Trophoblast cell (in vitro differentiated cells and primary cell): ENCODE results near the gene STAC3. TPM values are rescaled to one million over a fixed set of nuclear protein-coding genes. Genes with fewer than 3 reads are reported as not detected.
"Not testable (repeated sequence)": the region's sequence is repeated elsewhere in the genome, so short reads cannot be mapped to it uniquely, and the experiment has no call there.

Source experiments
- DNase-seq, 2 donors: peaks; one replicate each; pipeline ENCODE4 v3.0.0-alpha.2; 2016
- H2AFZ ChIP-seq: 2 replicates; pipeline ENCODE4 v1.6.1; 2013; ENCODE audit warnings: low read length, moderate library complexity, mild to moderate bottlenecking; ENCODE audit not compliant: insufficient read depth, poor library complexity
- H2AK5ac ChIP-seq: 2 replicates; pipeline ENCODE4 v1.6.1; 2013; ENCODE audit warnings: mild to moderate bottlenecking, low read length
- H2BK120ac ChIP-seq: 2 replicates; pipeline ENCODE4 v1.6.1; 2013; ENCODE audit warnings: low read length, mild to moderate bottlenecking, moderate library complexity; ENCODE audit not compliant: insufficient read depth, poor library complexity
- H2BK12ac ChIP-seq: 2 replicates; pipeline ENCODE4 v1.6.1; 2013; ENCODE audit warnings: mild to moderate bottlenecking, low read length, moderate library complexity
- H2BK5ac ChIP-seq: 2 replicates; pipeline ENCODE4 v1.6.1; 2013; ENCODE audit warnings: low read length, low read depth, moderate library complexity, mild to moderate bottlenecking; ENCODE audit not compliant: poor library complexity
- H3K14ac ChIP-seq: 2 replicates; pipeline ENCODE4 v1.6.1; 2013; ENCODE audit warnings: mild to moderate bottlenecking, low read length
- H3K18ac ChIP-seq: 2 replicates; pipeline ENCODE4 v1.6.1; 2013; ENCODE audit warnings: mild to moderate bottlenecking, low read length
- H3K23ac ChIP-seq: 2 replicates; pipeline ENCODE4 v1.6.1; 2013; ENCODE audit warnings: low read length
- H3K27ac ChIP-seq: 2 replicates; pipeline ENCODE4 v1.5.1; 2013; ENCODE audit warnings: low read depth, mild to moderate bottlenecking, inconsistent platforms, low read length, moderate library complexity
- H3K27me3 ChIP-seq: 2 replicates; pipeline ENCODE4 v1.6.1; 2013; ENCODE audit warnings: inconsistent platforms, mild to moderate bottlenecking, low read length, moderate library complexity; ENCODE audit not compliant: insufficient read depth
- H3K36me3 ChIP-seq, 2 experiments: 1 replicate in 1 of 2; 2 replicates in 1 of 2; pipeline ENCODE4 v1.6.1; 2013; ENCODE audit warnings: low read length in 2 of 2, mild to moderate bottlenecking in 2 of 2, moderate library complexity in 1 of 2; ENCODE audit not compliant: insufficient read depth in 2 of 2, control insufficient read depth in 1 of 2
- H3K4ac ChIP-seq: 2 replicates; pipeline ENCODE4 v1.6.1; 2013; ENCODE audit warnings: low read depth, mild to moderate bottlenecking, low read length, moderate library complexity
- H3K4me1 ChIP-seq, 2 experiments: 1 replicate in 1 of 2; 2 replicates in 1 of 2; pipeline ENCODE4 v1.6.1; 2013; ENCODE audit warnings: low read length in 2 of 2, mild to moderate bottlenecking in 2 of 2, moderate library complexity in 1 of 2; ENCODE audit not compliant: insufficient read depth in 2 of 2, control insufficient read depth in 1 of 2
- H3K4me2 ChIP-seq: 2 replicates; pipeline ENCODE4 v1.6.1; 2013; ENCODE audit warnings: inconsistent platforms, mild to moderate bottlenecking, low read length, moderate library complexity
- H3K4me3 ChIP-seq: 2 replicates; pipeline ENCODE4 v1.5.1; 2013; ENCODE audit warnings: mild to moderate bottlenecking, low read depth, low read length, inconsistent platforms
- H3K79me1 ChIP-seq: one replicate; pipeline ENCODE4 v1.6.1; 2013; ENCODE audit warnings: low read length
- H3K79me2 ChIP-seq: 2 replicates; pipeline ENCODE4 v1.6.1; 2013; ENCODE audit warnings: low read length, mild to moderate bottlenecking; ENCODE audit not compliant: control insufficient read depth, insufficient read depth, poor library complexity
- H3K9ac ChIP-seq: 2 replicates; pipeline ENCODE4 v1.6.1; 2013; ENCODE audit warnings: mild to moderate bottlenecking, low read length
- H3K9me3 ChIP-seq: 2 replicates; pipeline ENCODE4 v1.6.1; 2013; ENCODE audit warnings: low read depth, mild to moderate bottlenecking, control low read depth, inconsistent platforms, low read length; ENCODE audit not compliant: insufficient read depth
- H4K12ac ChIP-seq: 2 replicates; pipeline ENCODE4 v1.6.1; 2013; ENCODE audit warnings: low read depth, mild to moderate bottlenecking, low read length, moderate library complexity
- H4K8ac ChIP-seq: 2 replicates; pipeline ENCODE4 v1.6.1; 2013; ENCODE audit warnings: low read depth, mild to moderate bottlenecking, low read length, moderate library complexity
- H4K91ac ChIP-seq: one replicate; pipeline ENCODE4 v1.6.1; 2013; ENCODE audit warnings: low read depth, mild to moderate bottlenecking, low read length, moderate library complexity
- WGBS: extraction: QIAGEN DNeasy Blood & Tissue Kit; methylation state at CpG from one replicate; pipeline ENCODE4 v1.1.7; 2013; ENCODE audit warnings: missing lambda C conversion rate; ENCODE audit not compliant: insufficient read length, insufficient coverage; ENCODE audit errors: extremely low coverage; 5-methylcytosine and 5-hydroxymethylcytosine counted together
- polyA plus RNA-seq: library from polyadenylated mRNA; stranded (reverse); fragments of 200-250 nt; gene quantifications from 2 replicates; pipeline ENCODE4 v1.2.3, GENCODE V29; 2013

STAC3 gene
- polyA plus RNA-seq: 0.71 and 0.78 TPM in 2 replicates

DNA sequence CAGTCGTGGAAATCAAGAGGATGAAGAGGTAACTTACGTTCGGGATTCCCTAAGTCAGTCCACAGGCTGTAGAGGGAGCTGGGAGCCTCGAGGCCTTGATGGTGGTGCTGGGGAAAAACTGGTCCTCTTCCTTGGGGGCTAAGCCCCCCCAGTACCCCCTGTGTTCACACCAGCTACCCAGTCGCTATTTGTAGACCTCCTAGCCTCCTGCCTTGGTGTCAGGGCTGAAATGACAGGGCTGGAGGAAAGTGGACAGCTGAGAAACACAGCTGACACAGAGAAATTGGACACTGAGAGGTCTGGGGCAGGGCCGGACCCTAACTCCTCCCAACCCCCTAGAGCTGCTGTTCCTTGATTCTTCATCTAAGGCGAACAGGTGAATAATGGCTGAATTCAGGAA is at the start of gene STAC3:
Gene STAC3 (minus strand): TSS at position 232 of the 400 bp plus-strand sequence. CDS start 1,551 bp downstream, outside the sequence.
- H3K27me3 ChIP-seq: no peaks in the 10 kb centered on the region
- H3K27ac ChIP-seq: no peak within 1 kb of the TSS
- H2BK120ac ChIP-seq: no peak within 1 kb of the TSS
- H3K9ac ChIP-seq: peak within 1 kb of the TSS; percentile 23
- H2BK5ac ChIP-seq: no peak within 1 kb of the TSS
- no peak within 1 kb of the TSS for H3K14ac ChIP-seq
- no peaks in the 10 kb centered on the region for H3K79me1 ChIP-seq
- H2AK5ac ChIP-seq: no peak within 1 kb of the TSS
- H3K9me3 ChIP-seq: no peaks in the 10 kb centered on the region
- H4K91ac ChIP-seq: no peak within 1 kb of the TSS
- no peak within 1 kb of the TSS for H3K18ac ChIP-seq
- DNase-seq: no peak
- H2BK12ac ChIP-seq: no peak within 1 kb of the TSS
- H3K4me2 ChIP-seq: no peak within 1 kb of the TSS
- H4K8ac ChIP-seq: no peak within 1 kb of the TSS
- H3K79me2 ChIP-seq: no peaks in the 10 kb centered on the region
- peaks cover 6 to 9% of the 10 kb centered on the region in 2 experiments for H3K36me3 ChIP-seq
- no CpG with 5 or more reads among the region's 7 CpGs for WGBS
- no peak within 1 kb of the TSS for H3K4me3 ChIP-seq
- no peak within 1 kb of the TSS for H4K12ac ChIP-seq
- H2AFZ ChIP-seq: no peak within 1 kb of the TSS
- no peaks in the 10 kb centered on the region for H3K4me1 ChIP-seq
- no peak within 1 kb of the TSS for H3K23ac ChIP-seq
- no peak within 1 kb of the TSS for H3K4ac ChIP-seq

DNA sequence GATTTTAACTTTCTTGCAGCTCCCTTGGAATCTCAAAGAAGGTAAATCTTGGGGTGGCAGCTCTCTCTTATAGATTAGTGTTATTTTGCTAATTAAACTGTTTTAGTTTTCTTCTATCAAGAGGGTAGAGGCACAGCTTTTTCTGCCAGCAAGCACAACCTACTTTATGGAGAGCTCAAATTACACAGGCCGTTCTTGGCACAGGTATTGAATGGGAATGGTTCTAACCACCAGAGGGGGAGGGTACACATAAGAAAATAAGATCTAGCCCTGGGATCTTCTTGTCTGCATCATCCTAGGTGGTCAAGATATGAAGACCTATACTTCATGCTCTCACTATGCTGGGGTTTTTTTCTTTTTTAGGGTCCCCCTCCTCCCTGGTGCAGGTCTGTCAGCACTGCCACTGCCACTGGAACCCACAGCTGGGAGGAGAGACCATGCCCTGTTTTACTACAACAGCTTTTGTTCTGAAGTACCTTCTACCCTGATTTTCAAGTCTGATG is 48.6 kb upstream of the STAC3 start:
- peaks cover 1 to 11% of the 10 kb centered on the region in 2 experiments for H3K36me3 ChIP-seq
- H3K79me2 ChIP-seq: no peaks in the 10 kb centered on the region
- no peak overlapping the region for H2BK12ac ChIP-seq
- H3K18ac ChIP-seq: no peak overlapping the region
- WGBS: no CpG with 5 or more reads among the region's 1 CpG
- no peak overlapping the region for H2AFZ ChIP-seq
- H3K9me3 ChIP-seq: no peaks in the 10 kb centered on the region
- H3K23ac ChIP-seq: no peak overlapping the region
- H3K27ac ChIP-seq: no peak overlapping the region
- H2BK5ac ChIP-seq: no peak overlapping the region
- no peak overlapping the region for H4K91ac ChIP-seq
- no peaks in the 10 kb centered on the region for H3K27me3 ChIP-seq
- H2BK120ac ChIP-seq: no peak overlapping the region
- H4K8ac ChIP-seq: no peak overlapping the region
- no peak overlapping the region for H3K4me3 ChIP-seq
- H3K9ac ChIP-seq: no peak overlapping the region
- DNase-seq: no peak
- H3K4ac ChIP-seq: no peak overlapping the region
- H3K4me2 ChIP-seq: no peak overlapping the region
- no peaks in the 10 kb centered on the region for H3K4me1 ChIP-seq
- no peak overlapping the region for H2AK5ac ChIP-seq
- H4K12ac ChIP-seq: no peak overlapping the region
- H3K14ac ChIP-seq: no peak overlapping the region
- H3K79me1 ChIP-seq: no peaks in the 10 kb centered on the region

DNA sequence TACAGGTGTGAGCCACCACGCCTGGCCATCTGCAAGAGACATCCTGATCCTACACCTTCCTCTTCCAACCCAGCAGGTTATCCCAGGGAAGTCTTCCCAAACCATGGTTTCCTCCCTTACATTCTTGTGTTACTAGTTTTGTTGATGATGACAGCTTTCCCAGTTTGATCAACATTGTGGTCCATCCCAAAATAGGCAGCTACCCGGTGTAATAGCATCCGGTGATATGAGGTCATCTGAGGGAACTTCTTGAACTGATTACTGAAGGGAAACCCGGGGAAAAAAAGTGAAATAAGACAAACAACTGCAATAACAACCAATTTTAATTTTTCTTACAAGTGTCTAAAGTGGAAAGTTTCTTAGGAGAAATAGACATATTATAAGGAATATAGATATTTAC is 45.3 kb upstream of the STAC3 start:
- no peaks in the 10 kb centered on the region for H3K79me1 ChIP-seq
- DNase-seq: no peak
- no peak overlapping the region for H3K14ac ChIP-seq
- H3K18ac ChIP-seq: no peak overlapping the region
- WGBS: no CpG with 5 or more reads among the region's 4 CpGs
- no peak overlapping the region for H2BK120ac ChIP-seq
- no peak overlapping the region for H3K27ac ChIP-seq
- H3K4me3 ChIP-seq: no peak overlapping the region
- no peak overlapping the region for H3K4ac ChIP-seq
- H3K9ac ChIP-seq: no peak overlapping the region
- H2BK5ac ChIP-seq: no peak overlapping the region
- no peak overlapping the region for H3K4me2 ChIP-seq
- no peak overlapping the region for H2AFZ ChIP-seq
- no peaks in the 10 kb centered on the region for H3K79me2 ChIP-seq
- no peak overlapping the region for H4K8ac ChIP-seq
- H4K91ac ChIP-seq: no peak overlapping the region
- no peak overlapping the region for H2BK12ac ChIP-seq
- no peaks in the 10 kb centered on the region for H3K9me3 ChIP-seq
- H3K23ac ChIP-seq: no peak overlapping the region
- no peak overlapping the region for H4K12ac ChIP-seq
- H3K4me1 ChIP-seq: no peaks in the 10 kb centered on the region
- no peak overlapping the region for H2AK5ac ChIP-seq
- peaks cover 1 to 11% of the 10 kb centered on the region in 2 experiments for H3K36me3 ChIP-seq
- H3K27me3 ChIP-seq: no peaks in the 10 kb centered on the region

DNA sequence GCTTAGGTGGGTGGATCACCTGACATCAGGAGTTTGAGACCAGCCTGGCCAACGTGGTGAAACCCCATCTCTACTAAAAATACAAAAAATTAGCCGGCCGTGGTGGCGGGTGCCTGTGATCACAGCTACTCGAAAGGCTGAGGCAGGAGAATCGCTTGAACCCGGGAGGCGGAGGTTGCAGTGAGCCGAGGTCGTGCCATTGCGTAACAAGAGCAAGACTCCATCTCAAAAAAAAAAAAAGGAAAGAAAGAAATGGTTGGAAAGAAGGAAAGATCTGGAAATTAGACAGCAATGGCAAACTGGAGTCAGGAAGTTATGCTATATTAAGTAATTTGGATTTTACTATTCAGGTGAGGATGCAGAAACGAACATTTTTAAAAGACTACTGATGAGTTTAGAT is 31.1 kb upstream of the STAC3 start:
- not testable (repeated sequence) for H3K9ac ChIP-seq, H3K4ac ChIP-seq, H4K8ac ChIP-seq, H2BK120ac ChIP-seq, H3K4me3 ChIP-seq, H3K4me1 ChIP-seq, H2BK5ac ChIP-seq, H3K27ac ChIP-seq, H2AFZ ChIP-seq, H2BK12ac ChIP-seq, H3K14ac ChIP-seq, H3K27me3 ChIP-seq, H3K4me2 ChIP-seq, H3K9me3 ChIP-seq, H4K91ac ChIP-seq, H2AK5ac ChIP-seq, H4K12ac ChIP-seq, DNase-seq, H3K79me2 ChIP-seq, H3K18ac ChIP-seq, H3K23ac ChIP-seq, H3K79me1 ChIP-seq
- peaks cover 8 to 11% of the 10 kb centered on the region in 2 experiments for H3K36me3 ChIP-seq
- no CpG with 5 or more reads among the region's 12 CpGs for WGBS
